Stimulated activated CD8-positive, alpha-beta memory T cell treated with anti-CD3 and anti-CD28 coated beads, Interleukin-7, amount 100 ng/mL, for 48 hours (primary cell): ENCODE measurements around the gene GLB1L.
A peak's percentile ranks its signal among the peaks of the same experiment; 100 is the strongest.

Experiments used
- DNase-seq, 2 donors: peaks; one replicate each; pipeline ENCODE4 v3.0.0-alpha.2; 2020; ENCODE audit warnings: low read depth in 1 of 2; ENCODE audit errors: extremely low read depth in 1 of 2

The GLB1L gene

GRCh38 chr2:219253753-219254589 is 8.7 kb upstream of the GLB1L start, which contains the start of gene TUBA4A:
TSS of gene TUBA4A (minus strand) at chr2:219253918. CDS start at chr2:219253858, 60 bp downstream.
- DNase-seq: peak; percentile 79

- DNase-seq: peak in 1 of 2 donors; percentile 20
These were observed 7.9 kb upstream of the GLB1L start, which contains the start of gene TUBA4B for GRCh38 chr2:219252900-219253752. TSS of gene TUBA4B (plus strand) at chr2:219253243. CDS start at chr2:219253408, 165 bp downstream.

GRCh38 chr2:219252570-219252899 is 7.3 kb upstream of the GLB1L start:
- no peak for DNase-seq

- no peak for DNase-seq
These were observed 6.8 kb upstream of the GLB1L start for GRCh38 chr2:219252084-219252483.

GRCh38 chr2:219251656-219252055 is 6.4 kb upstream of the GLB1L start:
- DNase-seq: no peak

GRCh38 chr2:219250049-219250781 is 5.0 kb upstream of the GLB1L start:
- no peak for DNase-seq

- DNase-seq: peak in 1 of 2 donors; percentile 18
These were observed 4.1 kb upstream of the GLB1L start for GRCh38 chr2:219249203-219249980.

- no peak for DNase-seq
These were observed 3.6 kb upstream of the GLB1L start for GRCh38 chr2:219248845-219249202.

- peak; percentile 43 to 68 for DNase-seq
These were observed 2.7 kb upstream of the GLB1L start for GRCh38 chr2:219247678-219248642.

GRCh38 chr2:219246559-219246958 is 1.3 kb upstream of the GLB1L start:
- DNase-seq: no peak

GRCh38 chr2:219245899-219246230 is 621 bp upstream of the GLB1L start:
- no peak for DNase-seq

- no peak for DNase-seq
These were observed 476 bp downstream of the GLB1L start for GRCh38 chr2:219244789-219245147.

GRCh38 chr2:219243291-219243761 is 1.9 kb downstream of the GLB1L start:
- no peak for DNase-seq

GRCh38 chr2:219234331-219234730 is 10.9 kb downstream of the GLB1L start:
- no peak for DNase-seq

GRCh38 chr2:219230059-219230540 is 15.1 kb downstream of the GLB1L start:
- DNase-seq: peak in 1 of 2 donors; percentile 44

GRCh38 chr2:219229305-219230058 is 15.8 kb downstream of the GLB1L start, which contains the start of the genes ANKZF1 and ATG9A:
TSS of gene ANKZF1 (plus strand) at chr2:219229806. CDS start at chr2:219230258, 452 bp downstream.
TSS of gene ATG9A (minus strand) at chr2:219229636. CDS start at chr2:219228024, 1,612 bp downstream.
- DNase-seq: peak; percentile 97 to 99

GRCh38 chr2:219228911-219229304 is 16.3 kb downstream of the GLB1L start:
- no peak for DNase-seq
